ENCODE measurements around the gene LTBP1.

DNA sequence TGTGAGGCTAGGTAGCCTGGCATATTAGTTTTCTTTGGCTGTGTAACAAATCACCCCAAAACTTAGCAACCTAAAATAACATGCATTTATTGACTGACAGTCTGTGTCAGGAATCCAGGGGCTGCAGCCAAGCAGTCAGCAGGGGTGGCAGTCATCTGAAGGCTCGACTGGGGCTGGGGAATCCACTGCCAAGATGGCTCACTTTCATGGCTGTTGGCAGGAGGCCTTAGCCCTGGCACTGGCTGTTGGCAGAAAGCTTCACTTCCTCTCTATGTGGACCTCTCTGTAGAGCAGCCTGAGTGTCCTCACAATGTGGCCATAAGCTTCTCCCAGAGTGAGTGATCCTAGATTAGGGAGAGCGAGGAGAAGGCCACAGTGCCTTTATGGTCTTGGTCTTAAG lies 78.0 kb downstream of the LTBP1 start:
- TF ChIP-seq, protein P1, sequence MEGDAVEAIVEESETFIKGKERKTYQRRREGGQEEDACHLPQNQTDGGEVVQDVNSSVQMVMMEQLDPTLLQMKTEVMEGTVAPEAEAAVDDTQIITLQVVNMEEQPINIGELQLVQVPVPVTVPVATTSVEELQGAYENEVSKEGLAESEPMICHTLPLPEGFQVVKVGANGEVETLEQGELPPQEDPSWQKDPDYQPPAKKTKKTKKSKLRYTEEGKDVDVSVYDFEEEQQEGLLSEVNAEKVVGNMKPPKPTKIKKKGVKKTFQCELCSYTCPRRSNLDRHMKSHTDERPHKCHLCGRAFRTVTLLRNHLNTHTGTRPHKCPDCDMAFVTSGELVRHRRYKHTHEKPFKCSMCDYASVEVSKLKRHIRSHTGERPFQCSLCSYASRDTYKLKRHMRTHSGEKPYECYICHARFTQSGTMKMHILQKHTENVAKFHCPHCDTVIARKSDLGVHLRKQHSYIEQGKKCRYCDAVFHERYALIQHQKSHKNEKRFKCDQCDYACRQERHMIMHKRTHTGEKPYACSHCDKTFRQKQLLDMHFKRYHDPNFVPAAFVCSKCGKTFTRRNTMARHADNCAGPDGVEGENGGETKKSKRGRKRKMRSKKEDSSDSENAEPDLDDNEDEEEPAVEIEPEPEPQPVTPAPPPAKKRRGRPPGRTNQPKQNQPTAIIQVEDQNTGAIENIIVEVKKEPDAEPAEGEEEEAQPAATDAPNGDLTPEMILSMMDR (conservative IDR thresholded peaks at IDR 0.05; ENCODE audit: low read depth in 2 of 2): no peak
- TF ChIP-seq EZH2phosphoT487 (IDR thresholded peaks at IDR 0.05; ENCODE audit: unreplicated experiment) (no peak), CREB1 (CRISPR knock-in tag; IDR thresholded peaks at IDR 0.05; ENCODE audit: low read depth) (no peak), NANOG (IDR thresholded peaks at IDR 0.05; ENCODE audit: borderline replicate concordance) (no peak), JUNB (IDR thresholded peaks at IDR 0.05; ENCODE audit: unreplicated experiment) (no peak), POLR2AphosphoS5 (IDR thresholded peaks at IDR 0.05; ENCODE audit: low read depth) (no peak), EZH2 (IDR thresholded peaks at IDR 0.05; ENCODE audit: low read depth, unreplicated experiment) (no peak)

Measured in GM23338 (cell line).